Measurements from ENCODE around the gene LTC4S.

The LTC4S gene

DNA sequence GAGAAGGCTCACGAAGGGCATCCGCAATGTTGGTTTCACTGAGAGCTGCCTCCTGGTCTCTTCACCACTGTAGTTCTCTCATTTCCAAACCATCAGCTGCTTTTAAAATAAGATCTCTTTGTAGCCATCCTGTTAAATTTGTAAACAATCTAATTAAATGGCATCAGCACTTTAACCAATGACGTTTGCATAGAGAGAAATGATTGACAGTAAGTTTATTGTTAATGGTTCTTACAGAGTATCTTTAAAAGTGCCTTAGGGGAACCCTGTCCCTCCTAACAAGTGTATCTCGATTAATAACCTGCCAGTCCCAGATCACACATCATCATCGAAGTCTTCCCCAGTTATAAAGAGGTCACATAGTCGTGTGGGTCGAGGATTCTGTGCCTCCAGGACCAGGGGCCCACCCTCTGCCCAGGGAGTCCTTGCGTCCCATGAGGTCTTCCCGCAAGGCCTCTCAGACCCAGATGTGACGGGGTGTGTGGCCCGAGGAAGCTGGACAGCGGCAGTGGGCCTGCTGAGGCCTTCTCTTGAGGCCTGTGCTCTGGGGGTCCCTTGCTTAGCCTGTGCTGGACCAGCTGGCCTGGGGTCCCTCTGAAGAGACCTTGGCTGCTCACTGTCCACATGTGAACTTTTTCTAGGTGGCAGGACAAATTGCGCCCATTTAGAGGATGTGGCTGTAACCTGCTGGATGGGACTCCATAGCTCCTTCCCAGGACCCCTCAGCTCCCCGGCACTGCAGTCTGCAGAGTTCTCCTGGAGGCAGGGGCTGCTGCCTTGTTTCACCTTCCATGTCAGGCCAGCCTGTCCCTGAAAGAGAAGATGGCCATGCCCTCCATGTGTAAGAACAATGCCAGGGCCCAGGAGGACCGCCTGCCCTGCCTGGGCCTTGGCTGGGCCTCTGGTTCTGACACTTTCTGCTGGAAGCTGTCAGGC lies 43.6 kb downstream of the LTC4S start:
- Histone ChIP-seq H3F3A (ENCODE audit: insufficient read depth, low read length) (peaks cover 51% of the 10 kb centered on the region), H3K4me3 (ENCODE audit: low read length) (no peak overlapping the region), H3K27ac (ENCODE audit: low read length) (no peak overlapping the region), H3K79me2 (ENCODE audit: low read length) (peaks cover 14% of the 10 kb centered on the region), H3K27me3 (replicated peaks; ENCODE audit: insufficient read depth, low read length) (no peaks in the 10 kb centered on the region), H3K4me1 (ENCODE audit: low read length) (no peaks in the 10 kb centered on the region), H3K9me2 (replicated peaks; ENCODE audit: insufficient read depth, low read length) (no peaks in the 10 kb centered on the region), H3K36me3 (replicated peaks; ENCODE audit: insufficient read depth, low read length) (peaks cover 26% of the 10 kb centered on the region), H3K4me2 (ENCODE audit: low read depth, low read length) (no peak overlapping the region), H4K20me1 (ENCODE audit: insufficient read depth, low read length) (no peaks in the 10 kb centered on the region), H2AFZ (ENCODE audit: low read length) (no peak overlapping the region), H3K9ac (ENCODE audit: low read length) (no peak overlapping the region), H3K9me3 (replicated peaks; ENCODE audit: insufficient read depth, low read length) (no peaks in the 10 kb centered on the region)
- no peak for DNase-seq
- TF ChIP-seq, protein P1, sequence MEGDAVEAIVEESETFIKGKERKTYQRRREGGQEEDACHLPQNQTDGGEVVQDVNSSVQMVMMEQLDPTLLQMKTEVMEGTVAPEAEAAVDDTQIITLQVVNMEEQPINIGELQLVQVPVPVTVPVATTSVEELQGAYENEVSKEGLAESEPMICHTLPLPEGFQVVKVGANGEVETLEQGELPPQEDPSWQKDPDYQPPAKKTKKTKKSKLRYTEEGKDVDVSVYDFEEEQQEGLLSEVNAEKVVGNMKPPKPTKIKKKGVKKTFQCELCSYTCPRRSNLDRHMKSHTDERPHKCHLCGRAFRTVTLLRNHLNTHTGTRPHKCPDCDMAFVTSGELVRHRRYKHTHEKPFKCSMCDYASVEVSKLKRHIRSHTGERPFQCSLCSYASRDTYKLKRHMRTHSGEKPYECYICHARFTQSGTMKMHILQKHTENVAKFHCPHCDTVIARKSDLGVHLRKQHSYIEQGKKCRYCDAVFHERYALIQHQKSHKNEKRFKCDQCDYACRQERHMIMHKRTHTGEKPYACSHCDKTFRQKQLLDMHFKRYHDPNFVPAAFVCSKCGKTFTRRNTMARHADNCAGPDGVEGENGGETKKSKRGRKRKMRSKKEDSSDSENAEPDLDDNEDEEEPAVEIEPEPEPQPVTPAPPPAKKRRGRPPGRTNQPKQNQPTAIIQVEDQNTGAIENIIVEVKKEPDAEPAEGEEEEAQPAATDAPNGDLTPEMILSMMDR (IDR thresholded peaks at IDR 0.05; ENCODE audit: low read length): no peak
- TF ChIP-seq EZH2phosphoT487 (IDR thresholded peaks at IDR 0.05; ENCODE audit: low read length) (no peak), EZH2 (optimal IDR thresholded peaks at IDR 0.05; ENCODE audit: low read depth, low read length) (no peak)

DNA sequence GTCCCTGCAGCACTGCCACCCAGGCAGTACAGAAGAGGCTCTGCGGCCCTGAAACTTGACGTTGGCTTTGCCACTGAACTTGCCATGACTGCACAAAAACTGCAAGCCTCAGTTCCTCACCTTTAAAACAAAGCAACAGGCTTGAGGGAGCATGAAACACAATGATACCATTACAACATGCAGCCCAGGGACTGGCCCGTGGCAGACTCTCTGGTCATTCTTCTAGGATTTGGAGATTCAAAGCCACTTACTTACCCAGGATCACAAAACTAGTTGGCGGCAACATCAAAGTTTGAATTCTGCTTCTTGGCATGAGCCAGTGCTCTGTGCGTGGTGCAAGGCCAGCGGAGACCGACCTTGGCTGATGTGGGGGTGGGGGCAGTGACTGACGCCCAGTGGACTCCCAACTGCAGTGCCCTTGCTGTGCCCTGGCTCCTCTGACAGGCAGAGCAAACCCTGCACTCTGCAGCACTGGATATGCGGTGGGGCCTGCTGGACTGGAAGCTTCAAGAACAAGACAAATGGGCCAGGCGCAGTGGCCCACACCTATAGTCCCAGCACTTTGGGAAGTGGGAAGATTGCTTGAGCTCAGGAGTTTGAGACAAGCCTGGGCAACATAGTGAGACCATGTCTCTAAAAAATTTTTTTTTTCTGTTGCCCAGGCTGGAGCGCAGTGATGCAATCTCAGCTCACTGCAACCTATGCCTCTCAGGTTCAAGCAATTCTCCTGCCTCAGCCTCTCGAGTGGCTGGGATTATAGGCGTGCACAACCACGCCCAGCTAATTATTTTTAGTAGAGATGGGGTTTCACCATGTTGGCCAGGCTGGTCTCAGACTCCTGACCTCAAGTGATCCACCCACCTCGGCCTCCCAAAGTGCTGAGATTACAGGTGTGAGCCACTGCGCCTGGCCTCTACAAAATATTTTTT lies 45.8 kb downstream of the LTC4S start:
- H3K27ac ChIP-seq (ENCODE audit: low read length): no peak overlapping the region
- TF ChIP-seq EZH2 (optimal IDR thresholded peaks at IDR 0.05; ENCODE audit: low read depth, low read length) (no peak), EZH2phosphoT487 (IDR thresholded peaks at IDR 0.05; ENCODE audit: low read length) (no peak)
- TF ChIP-seq, protein P1 (IDR thresholded peaks at IDR 0.05; ENCODE audit: low read length): no peak
- H3K27me3 ChIP-seq (replicated peaks; ENCODE audit: insufficient read depth, low read length): no peaks in the 10 kb centered on the region
- H4K20me1 ChIP-seq (ENCODE audit: insufficient read depth, low read length): no peaks in the 10 kb centered on the region
- no peak overlapping the region for H3K4me3 ChIP-seq (ENCODE audit: low read length)
- H3K4me2 ChIP-seq (ENCODE audit: low read depth, low read length): no peak overlapping the region
- H3K79me2 ChIP-seq (ENCODE audit: low read length): no peaks in the 10 kb centered on the region
- no peaks in the 10 kb centered on the region for H3K9me2 ChIP-seq (replicated peaks; ENCODE audit: insufficient read depth, low read length)
- no peaks in the 10 kb centered on the region for H3K4me1 ChIP-seq (ENCODE audit: low read length)
- peaks cover 40% of the 10 kb centered on the region for H3F3A ChIP-seq (ENCODE audit: insufficient read depth, low read length)
- H3K36me3 ChIP-seq (replicated peaks; ENCODE audit: insufficient read depth, low read length): peaks cover 17% of the 10 kb centered on the region
- DNase-seq: no peak
- no peaks in the 10 kb centered on the region for H3K9me3 ChIP-seq (replicated peaks; ENCODE audit: insufficient read depth, low read length)
- no peak overlapping the region for H3K9ac ChIP-seq (ENCODE audit: low read length)
- H2AFZ ChIP-seq (ENCODE audit: low read length): no peak overlapping the region

DNA sequence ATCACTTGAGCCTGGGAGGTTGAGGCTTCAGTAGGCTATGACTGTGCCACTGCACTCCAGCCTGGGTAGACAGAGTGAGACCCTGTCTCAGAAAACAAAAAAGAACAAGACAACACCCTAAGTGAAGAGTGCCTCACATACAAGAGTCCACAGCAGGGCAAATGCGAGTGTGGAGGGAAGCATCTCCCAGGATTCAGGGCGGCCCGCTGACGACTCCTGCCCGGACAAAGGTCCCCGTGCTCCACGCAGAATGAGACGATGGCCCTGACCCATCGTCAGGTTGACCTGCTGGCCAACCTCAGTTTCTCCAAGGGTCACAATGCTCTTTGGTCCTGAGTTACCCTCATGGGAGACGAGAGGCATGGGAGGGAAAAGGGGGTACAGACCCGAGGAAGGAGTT lies 46.5 kb downstream of the LTC4S start:
- DNase-seq: no peak
- Histone ChIP-seq H4K20me1 (ENCODE audit: insufficient read depth, low read length) (no peaks in the 10 kb centered on the region), H3K9ac (ENCODE audit: low read length) (no peak overlapping the region), H3K79me2 (ENCODE audit: low read length) (no peaks in the 10 kb centered on the region), H3K27me3 (replicated peaks; ENCODE audit: insufficient read depth, low read length) (no peaks in the 10 kb centered on the region), H2AFZ (ENCODE audit: low read length) (no peak overlapping the region), H3K9me2 (replicated peaks; ENCODE audit: insufficient read depth, low read length) (no peaks in the 10 kb centered on the region), H3K27ac (ENCODE audit: low read length) (no peak overlapping the region), H3K9me3 (replicated peaks; ENCODE audit: insufficient read depth, low read length) (no peaks in the 10 kb centered on the region), H3K36me3 (replicated peaks; ENCODE audit: insufficient read depth, low read length) (peaks cover 17% of the 10 kb centered on the region), H3K4me1 (ENCODE audit: low read length) (no peaks in the 10 kb centered on the region), H3F3A (ENCODE audit: insufficient read depth, low read length) (peaks cover 40% of the 10 kb centered on the region), H3K4me2 (ENCODE audit: low read depth, low read length) (no peak overlapping the region), H3K4me3 (ENCODE audit: low read length) (no peak overlapping the region)
- TF ChIP-seq, protein P1 (IDR thresholded peaks at IDR 0.05; ENCODE audit: low read length): no peak
- TF ChIP-seq EZH2 (optimal IDR thresholded peaks at IDR 0.05; ENCODE audit: low read depth, low read length): no peak
- no peak for TF ChIP-seq EZH2phosphoT487 (IDR thresholded peaks at IDR 0.05; ENCODE audit: low read length)

Data from MM.1S (cell line).